CD4-positive, alpha-beta T cell (primary cell): Measurements from ENCODE around the gene NDUFV3. TPM values are rescaled to one million over a fixed set of nuclear protein-coding genes. Genes with fewer than 3 reads are reported as not detected.
"Not testable (repeated sequence)": the region's sequence is repeated elsewhere in the genome, so short reads cannot be mapped to it uniquely, and the experiment has no call there.

ENCODE experiments used
- ATAC-seq: fragments of 200-7000 bp; cut with Tn5 transposase; one replicate; pipeline ENCODE4 v1.10.0; 2022; ENCODE audit warnings: mild to moderate bottlenecking; ENCODE audit not compliant: poor library complexity
- CTCF ChIA-PET: fragments of 350-600 bp; sonication (Branson Sonifier 250); formaldehyde crosslinking; loops from one replicate; lab custom pipeline; 2021; ENCODE audit warnings: antibody characterized with exemption, inconsistent platforms; lab: Charles Lee
- POLR2A ChIA-PET: fragments of 350-600 bp; sonication (Branson Sonifier 250); formaldehyde crosslinking; loops from one replicate; lab custom pipeline; 2021; ENCODE audit warnings: antibody characterized with exemption, inconsistent platforms; lab: Charles Lee
- DNase-seq, 14 experiments: peaks; one replicate each; pipeline ENCODE4 v3.0.0-alpha.2; 2013 to 2020; ENCODE audit warnings: mixed read lengths in 2 of 14
- H3K27ac ChIP-seq, 2 donors: one replicate each; pipeline versions ENCODE4 v1.5.1 to v1.7.0; 2013; ENCODE audit warnings: low read length in 2 of 2, low read depth in 1 of 2, mild to moderate bottlenecking in 1 of 2
- H3K27me3 ChIP-seq, 2 experiments: 1 replicate in 1 of 2; 2 replicates in 1 of 2; pipeline versions ENCODE4 v1.6.1 to v1.7.0; 2013; ENCODE audit warnings: low read length in 2 of 2, control low read depth in 1 of 2, mild to moderate bottlenecking in 1 of 2, moderate library complexity in 1 of 2; ENCODE audit not compliant: insufficient read depth in 2 of 2, control insufficient read depth in 1 of 2
- H3K36me3 ChIP-seq: one replicate; pipeline ENCODE4 v1.6.1; 2013; ENCODE audit warnings: low read length, control low read depth; ENCODE audit not compliant: insufficient read depth
- H3K4me1 ChIP-seq: one replicate; pipeline ENCODE4 v1.6.1; 2013; ENCODE audit warnings: low read length, control low read depth; ENCODE audit not compliant: insufficient read depth
- H3K4me3 ChIP-seq: one replicate; pipeline ENCODE4 v1.5.1; 2013; ENCODE audit warnings: mild to moderate bottlenecking, low read length, moderate library complexity
- H3K9me3 ChIP-seq, 2 experiments: 1 replicate in 1 of 2; 2 replicates in 1 of 2; pipeline versions ENCODE4 v1.6.1 to v1.7.0; 2013; ENCODE audit warnings: low read length in 2 of 2, mild to moderate bottlenecking in 2 of 2, control low read depth in 1 of 2, moderate library complexity in 1 of 2; ENCODE audit not compliant: control insufficient read depth in 1 of 2, insufficient read depth in 1 of 2
- H3K27ac Mint-ChIP-seq: one replicate; pipeline ENCODE4 v1.8.0; 2020; ENCODE audit warnings: mixed read lengths
- H3K27me3 Mint-ChIP-seq: one replicate; pipeline ENCODE4 v1.8.0; 2021; ENCODE audit warnings: mixed read lengths
- H3K36me3 Mint-ChIP-seq: one replicate; pipeline ENCODE4 v1.8.0; 2021; ENCODE audit warnings: low read depth, mixed read lengths
- H3K4me1 Mint-ChIP-seq: one replicate; pipeline ENCODE4 v1.8.0; 2021; ENCODE audit warnings: low read depth, mixed read lengths
- H3K4me3 Mint-ChIP-seq: one replicate; pipeline ENCODE4 v1.8.0; 2020; ENCODE audit warnings: mild to moderate bottlenecking, mixed read lengths
- H3K9me3 Mint-ChIP-seq: one replicate; pipeline ENCODE4 v1.8.0; 2020; ENCODE audit warnings: mixed read lengths
- intact Hi-C, 2 experiments: fragments of 100-400 bp; cut with DNase I in 1 of 2; cut with micrococcal nuclease in 1 of 2; formaldehyde crosslinking; loops; one replicate each; pipeline versions ENCODE4 v1.15.1 to v1.9.0; 2023 to 2025; cut with DNase I, micrococcal nuclease
- total RNA-seq, 174 experiments: library from RNA in 2 of 174; stranded (reverse) in 2 of 174; gene quantifications; one replicate each; pipeline ENCODE4 v1.2.3 and lab custom pipeline; 2021 to 2026
- TF ChIP-seq, protein P1 (sequence below): fragments of 200-600 bp; IDR thresholded peaks from one replicate; pipeline ENCODE4 v1.8.0; 2022; ENCODE audit warnings: antibody characterized with exemption, mild to moderate bottlenecking

The NDUFV3 gene
- total RNA-seq, 2 experiments from 2014 or later, result 15.3 to 15.8 TPM

DNA sequence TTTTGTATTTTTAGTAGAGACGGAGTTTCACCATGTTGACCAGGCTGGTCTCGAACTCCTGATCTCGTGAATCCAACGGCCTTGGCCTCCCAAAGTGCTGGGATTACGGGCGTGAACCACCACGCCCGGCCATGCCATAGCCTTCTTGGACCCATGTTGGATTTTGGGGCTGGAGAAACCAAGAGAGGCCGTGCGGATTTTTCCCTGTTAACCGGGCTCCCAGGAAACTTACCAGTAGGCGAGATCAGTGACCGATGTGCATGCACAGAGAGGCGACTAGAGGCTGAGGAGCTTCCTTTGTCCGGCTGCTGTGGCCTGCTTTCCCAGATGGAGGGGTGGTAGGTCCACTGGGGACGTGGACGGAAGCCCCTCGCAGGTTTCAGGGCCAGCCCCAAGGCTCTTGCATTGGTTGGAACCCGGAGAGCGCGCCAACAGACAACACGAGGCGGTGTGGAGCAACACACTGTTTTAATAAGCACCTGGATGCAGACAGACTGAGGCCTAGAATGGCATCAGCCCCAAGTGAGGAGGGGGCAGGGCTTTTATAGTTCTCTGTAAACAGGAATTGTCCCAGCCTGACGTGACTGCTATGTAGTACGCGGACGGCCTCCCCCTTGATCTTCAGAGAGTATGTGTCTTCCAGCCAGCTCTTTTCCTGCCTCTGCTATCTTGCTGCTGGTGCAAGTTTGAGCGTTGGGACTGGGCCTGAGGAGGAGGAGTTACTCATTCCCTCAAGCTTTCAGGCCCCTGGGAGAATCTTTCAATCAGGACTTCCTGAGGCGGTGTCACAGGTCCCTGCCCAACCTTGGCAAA is 32.2 kb downstream of the NDUFV3 start, which contains the start of gene ERVH48-1:
ERVH48-1 (minus strand) TSS at position 517 of the 813 bp plus-strand sequence. CDS start 6,624 bp downstream, outside the sequence.
- Histone ChIP-seq H3K27ac (no peak within 1 kb of the TSS), H3K9me3 (no peaks in the 10 kb centered on the region), H3K4me1 (peaks cover 18% of the 10 kb centered on the region), H3K27me3 (no peaks in the 10 kb centered on the region), H3K4me3 (no peak within 1 kb of the TSS), H3K36me3 (no peaks in the 10 kb centered on the region)
- intact Hi-C loops, result loop anchor here in 1 of 2 experiments (2.0 kb wide), 1 partner anchor 47 kb away; no protein-coding TSS in a partner anchor
- ChIA-PET CTCF (no interaction called here), POLR2A (interaction anchor here (0.8 kb wide), 1 partner anchor 49 kb away, joined by 5 read pairs; the partner anchor contains the start of gene PKNOX1)
- Mint-ChIP-seq H3K4me1 (peaks cover 22% of the 10 kb centered on the region), H3K27ac (peak within 1 kb of the TSS; percentile 88), H3K27me3 (no peaks in the 10 kb centered on the region), H3K4me3 (no peak within 1 kb of the TSS), H3K36me3 (no peaks in the 10 kb centered on the region), H3K9me3 (no peaks in the 10 kb centered on the region)
- peak; percentile 85 for ATAC-seq
- TF ChIP-seq, protein P1, sequence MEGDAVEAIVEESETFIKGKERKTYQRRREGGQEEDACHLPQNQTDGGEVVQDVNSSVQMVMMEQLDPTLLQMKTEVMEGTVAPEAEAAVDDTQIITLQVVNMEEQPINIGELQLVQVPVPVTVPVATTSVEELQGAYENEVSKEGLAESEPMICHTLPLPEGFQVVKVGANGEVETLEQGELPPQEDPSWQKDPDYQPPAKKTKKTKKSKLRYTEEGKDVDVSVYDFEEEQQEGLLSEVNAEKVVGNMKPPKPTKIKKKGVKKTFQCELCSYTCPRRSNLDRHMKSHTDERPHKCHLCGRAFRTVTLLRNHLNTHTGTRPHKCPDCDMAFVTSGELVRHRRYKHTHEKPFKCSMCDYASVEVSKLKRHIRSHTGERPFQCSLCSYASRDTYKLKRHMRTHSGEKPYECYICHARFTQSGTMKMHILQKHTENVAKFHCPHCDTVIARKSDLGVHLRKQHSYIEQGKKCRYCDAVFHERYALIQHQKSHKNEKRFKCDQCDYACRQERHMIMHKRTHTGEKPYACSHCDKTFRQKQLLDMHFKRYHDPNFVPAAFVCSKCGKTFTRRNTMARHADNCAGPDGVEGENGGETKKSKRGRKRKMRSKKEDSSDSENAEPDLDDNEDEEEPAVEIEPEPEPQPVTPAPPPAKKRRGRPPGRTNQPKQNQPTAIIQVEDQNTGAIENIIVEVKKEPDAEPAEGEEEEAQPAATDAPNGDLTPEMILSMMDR, result no peak
- peak in 8 of 14 experiments; percentile 2 to 69 (median 38) for DNase-seq

DNA sequence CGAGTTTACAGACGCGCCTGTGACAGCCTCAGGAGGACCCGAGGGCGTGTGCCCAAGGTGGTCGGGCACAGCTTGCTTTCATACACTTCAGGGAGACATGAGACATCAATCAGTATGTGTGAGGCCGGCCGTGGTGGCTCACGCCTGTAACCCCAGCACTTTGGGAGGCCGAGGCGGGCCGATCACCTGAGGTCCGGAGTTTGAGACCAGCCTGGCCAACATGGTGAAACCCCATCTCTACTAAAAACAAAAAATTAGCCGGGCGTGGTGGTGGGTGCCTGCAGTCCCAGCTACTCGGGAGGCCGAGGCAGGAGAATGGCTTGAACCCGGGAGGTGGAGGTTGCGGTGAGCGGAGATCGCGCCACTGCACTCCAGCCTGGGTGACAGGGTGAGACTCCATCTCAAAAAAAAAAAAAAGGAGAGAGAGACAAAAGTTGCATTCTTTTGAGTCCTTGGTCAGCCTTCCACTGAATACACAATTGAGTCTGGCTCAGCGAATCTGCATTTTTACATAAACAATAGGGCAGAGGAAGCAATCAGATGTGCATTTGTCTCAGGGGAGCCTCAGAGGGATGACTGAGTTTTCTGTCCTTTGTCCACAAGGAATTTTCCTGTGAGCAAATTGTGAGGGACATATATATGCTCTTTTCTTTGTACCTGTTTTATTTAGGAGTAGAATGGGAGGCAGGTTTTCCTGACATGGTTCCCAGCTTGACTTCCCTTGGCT is 34.5 kb downstream of the NDUFV3 start:
- H3K4me1 Mint-ChIP-seq, result peaks cover 22% of the 10 kb centered on the region
- H3K36me3 Mint-ChIP-seq, H3K27me3 Mint-ChIP-seq, H3K36me3 ChIP-seq, H3K27me3 ChIP-seq, H3K27ac ChIP-seq, intact Hi-C loops, H3K4me3 ChIP-seq, POLR2A ChIA-PET, H3K9me3 ChIP-seq, H3K4me3 Mint-ChIP-seq, H3K27ac Mint-ChIP-seq, H3K9me3 Mint-ChIP-seq, DNase-seq, ATAC-seq, CTCF ChIA-PET: not testable (repeated sequence)
- peaks cover 18% of the 10 kb centered on the region for H3K4me1 ChIP-seq

DNA sequence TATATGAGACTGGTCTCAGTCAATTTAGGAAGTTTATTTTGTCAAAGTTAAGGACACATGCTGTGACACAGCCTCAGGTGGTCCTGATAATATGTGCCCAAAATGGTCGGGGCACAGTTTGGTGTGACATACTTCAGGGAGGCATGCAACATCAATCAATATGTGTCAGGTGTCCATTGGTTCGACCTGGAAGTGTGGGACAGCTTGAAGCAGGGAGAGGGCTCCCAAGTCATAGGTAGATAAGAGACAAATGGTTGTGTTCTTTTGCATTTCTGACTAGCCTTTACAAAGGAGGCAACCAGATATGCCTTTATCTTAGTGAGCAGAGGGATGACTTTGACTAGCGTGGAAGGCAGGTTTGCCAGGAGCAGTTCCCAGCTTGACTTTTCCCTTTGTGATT is 36.9 kb downstream of the NDUFV3 start:
- Histone ChIP-seq H3K36me3 (no peaks in the 10 kb centered on the region), H3K4me3 (no peak overlapping the region), H3K4me1 (peaks cover 6% of the 10 kb centered on the region), H3K27me3 (no peaks in the 10 kb centered on the region), H3K9me3 (no peaks in the 10 kb centered on the region), H3K27ac (no peak overlapping the region)
- no peaks in the 10 kb centered on the region for H3K9me3 Mint-ChIP-seq
- ATAC-seq (no peak), DNase-seq (no peak)
- H3K27ac Mint-ChIP-seq, result no peak overlapping the region
- H3K36me3 Mint-ChIP-seq, result no peaks in the 10 kb centered on the region
- no peaks in the 10 kb centered on the region for H3K27me3 Mint-ChIP-seq
- no peak overlapping the region for H3K4me3 Mint-ChIP-seq
- TF ChIP-seq, protein P1, result no peak
- intact Hi-C loops, result no loop called here
- H3K4me1 Mint-ChIP-seq, result peaks cover 6% of the 10 kb centered on the region
- ChIA-PET CTCF (no interaction called here), POLR2A (interaction anchor here (0.6 kb wide), 1 partner anchor 706 kb away, joined by 3 read pairs; no protein-coding TSS in a partner anchor)
